ENCODE results near the gene ARHGAP32.
"Not testable (repeated sequence)": the region's sequence is repeated elsewhere in the genome, so short reads cannot be mapped to it uniquely, and the experiment has no call there.

ARHGAP32 gene

DNA sequence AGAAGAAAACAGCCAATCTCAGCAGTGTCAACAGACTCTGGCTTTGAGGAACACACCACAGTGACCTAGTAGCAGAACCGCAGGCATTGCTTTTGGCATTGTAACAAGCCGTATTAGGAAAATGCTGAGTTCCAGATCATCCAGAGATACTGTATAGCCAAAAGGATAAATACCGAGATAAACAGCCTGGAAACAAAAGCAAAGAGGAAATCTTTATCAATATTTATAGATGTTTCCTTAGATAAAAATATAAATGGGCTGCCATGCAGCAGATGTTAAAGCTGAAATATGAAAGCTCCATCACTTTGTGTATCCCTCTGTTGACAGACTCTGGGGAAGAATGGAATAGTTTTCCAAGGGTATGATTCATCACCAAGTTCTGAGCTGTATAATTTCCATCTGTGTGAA, 150.5 kb downstream of the ARHGAP32 start:
- in situ Hi-C loops (cut with MboI; ENCODE audit: low sequenced_read_pairs) = no loop called here

- in situ Hi-C loops (cut with MboI; ENCODE audit: low sequenced_read_pairs) = no loop called here
Observed at GRCh38 chr11:129040934-129041333, 151.2 kb downstream of the ARHGAP32 start.

GRCh38 chr11:129035244-129035643, 156.9 kb downstream of the ARHGAP32 start:
- in situ Hi-C loops (cut with MboI; ENCODE audit: low sequenced_read_pairs) = no loop called here

DNA sequence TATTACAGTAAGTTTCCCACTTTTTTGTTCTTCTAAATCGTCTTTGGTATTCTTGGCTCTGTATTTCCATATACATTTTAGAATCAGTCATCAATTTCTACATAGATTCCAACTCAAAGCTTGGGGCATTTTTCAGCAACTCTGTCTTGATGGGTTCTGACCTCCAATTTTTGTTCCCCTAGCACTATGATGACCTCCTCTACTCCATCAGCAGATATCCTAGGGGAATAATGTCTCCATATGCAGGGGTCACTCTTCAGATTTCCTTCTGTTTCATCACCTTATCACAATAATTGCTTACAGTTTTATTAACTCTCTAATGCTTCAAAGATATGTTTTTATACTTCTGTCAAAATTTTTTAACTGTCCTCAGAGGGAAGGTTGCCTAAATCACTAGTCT, 158.1 kb downstream of the ARHGAP32 start:
- in situ Hi-C loops (cut with MboI; ENCODE audit: low sequenced_read_pairs) = no loop called here

DNA sequence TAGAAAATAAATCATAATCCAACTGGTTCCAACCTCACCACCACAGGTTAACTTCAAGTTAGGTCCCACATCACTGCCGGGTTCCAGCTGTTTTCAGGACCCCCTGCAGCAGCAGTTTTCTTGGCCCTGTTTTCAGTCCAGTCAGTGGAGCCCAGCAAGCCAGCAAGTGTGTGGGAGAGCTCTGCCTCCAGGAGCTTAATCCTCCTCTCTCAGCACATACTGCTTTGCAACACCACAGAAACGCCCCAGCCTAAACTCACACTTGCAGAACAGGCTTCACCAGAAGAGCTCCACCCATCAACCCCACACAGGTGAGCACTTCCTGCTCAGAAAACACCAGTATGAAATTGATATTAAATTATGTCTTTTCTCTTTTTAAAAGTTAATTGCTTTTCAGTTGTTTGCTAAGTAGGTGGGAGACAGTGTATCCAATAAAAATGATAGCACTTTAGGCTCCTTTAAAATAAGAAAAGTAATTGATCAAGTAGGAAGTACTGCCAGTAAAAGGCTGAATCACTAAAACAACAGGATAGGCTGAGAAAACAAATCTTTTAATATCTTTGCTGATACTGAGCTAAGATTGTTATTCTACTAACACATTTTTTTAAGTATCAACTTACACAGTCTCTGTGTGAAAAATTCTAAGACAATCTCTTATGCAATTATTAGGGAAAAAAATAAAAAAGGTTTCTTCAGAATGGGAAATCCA, 168.0 kb downstream of the ARHGAP32 start:
- in situ Hi-C loops (cut with MboI; ENCODE audit: low sequenced_read_pairs) = no loop called here

- in situ Hi-C loops (cut with MboI; ENCODE audit: low sequenced_read_pairs) = no loop called here
Observed at GRCh38 chr11:129021295-129021694, 170.8 kb downstream of the ARHGAP32 start.

GRCh38 chr11:129018991-129019390, 173.1 kb downstream of the ARHGAP32 start:
- in situ Hi-C loops (cut with MboI; ENCODE audit: low sequenced_read_pairs) = no loop called here

DNA sequence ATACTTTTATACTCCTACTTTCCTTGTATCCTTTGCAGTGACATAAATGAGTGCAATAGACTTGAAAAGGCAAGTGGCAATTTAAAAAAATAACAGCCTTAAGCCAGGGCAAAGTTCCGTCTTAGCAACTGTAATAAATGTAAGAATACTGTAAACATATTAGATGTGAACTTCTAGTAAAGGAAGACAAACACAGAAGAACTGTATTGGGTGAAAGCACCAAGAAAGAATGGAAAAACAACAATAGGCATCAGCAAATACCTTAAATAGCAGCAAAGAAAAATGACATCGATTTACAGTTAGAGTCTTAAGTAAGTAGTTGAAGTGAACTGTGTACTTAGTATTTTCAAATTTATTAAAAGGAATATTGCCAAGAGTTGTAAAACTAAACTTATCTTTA, 174.0 kb downstream of the ARHGAP32 start:
- in situ Hi-C loops (cut with MboI; ENCODE audit: low sequenced_read_pairs) = no loop called here

DNA sequence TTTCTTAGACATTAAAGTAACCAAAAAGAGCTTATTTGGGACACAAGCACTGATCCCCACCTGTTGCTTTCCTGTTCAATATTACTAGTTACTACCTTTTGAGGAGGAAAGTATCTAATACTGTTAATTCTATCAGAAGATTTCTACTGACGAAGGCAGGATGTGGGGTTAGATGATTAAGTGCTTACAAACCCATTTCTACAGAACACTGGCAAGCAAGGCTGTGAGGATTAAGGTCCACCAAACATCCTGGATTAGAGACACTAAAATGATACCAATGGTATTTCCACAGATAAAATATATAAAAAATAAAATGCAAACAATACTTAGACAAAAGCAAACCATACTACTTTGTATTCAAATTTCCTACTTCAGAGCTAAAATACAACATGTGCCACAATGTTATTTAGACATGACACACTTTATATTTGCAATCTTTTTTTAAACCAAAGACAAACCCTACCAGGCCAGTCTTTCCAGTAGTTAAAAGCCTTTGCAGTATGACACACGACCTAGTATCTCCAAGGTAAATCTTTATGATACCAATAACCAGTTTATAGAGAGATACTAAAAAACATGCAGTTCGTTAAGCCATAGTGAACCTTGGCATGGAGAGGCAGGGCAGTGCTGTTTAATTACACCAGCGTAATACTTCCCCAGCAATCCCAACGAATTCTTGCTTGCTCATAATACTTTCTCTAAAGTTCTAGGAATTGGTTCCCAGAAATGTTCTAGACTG, 178.2 kb downstream of the ARHGAP32 start:
- in situ Hi-C loops (cut with MboI; ENCODE audit: low sequenced_read_pairs) = no loop called here

GRCh38 chr11:129012880-129013279, 179.2 kb downstream of the ARHGAP32 start:
- in situ Hi-C loops (cut with MboI; ENCODE audit: low sequenced_read_pairs) = no loop called here

- in situ Hi-C loops (cut with MboI; ENCODE audit: low sequenced_read_pairs) = no loop called here
Observed at GRCh38 chr11:129006161-129006560, 186.0 kb downstream of the ARHGAP32 start.

GRCh38 chr11:128999165-128999564, 193.0 kb downstream of the ARHGAP32 start:
- in situ Hi-C loops (cut with MboI; ENCODE audit: low sequenced_read_pairs) = not testable (repeated sequence)

DNA sequence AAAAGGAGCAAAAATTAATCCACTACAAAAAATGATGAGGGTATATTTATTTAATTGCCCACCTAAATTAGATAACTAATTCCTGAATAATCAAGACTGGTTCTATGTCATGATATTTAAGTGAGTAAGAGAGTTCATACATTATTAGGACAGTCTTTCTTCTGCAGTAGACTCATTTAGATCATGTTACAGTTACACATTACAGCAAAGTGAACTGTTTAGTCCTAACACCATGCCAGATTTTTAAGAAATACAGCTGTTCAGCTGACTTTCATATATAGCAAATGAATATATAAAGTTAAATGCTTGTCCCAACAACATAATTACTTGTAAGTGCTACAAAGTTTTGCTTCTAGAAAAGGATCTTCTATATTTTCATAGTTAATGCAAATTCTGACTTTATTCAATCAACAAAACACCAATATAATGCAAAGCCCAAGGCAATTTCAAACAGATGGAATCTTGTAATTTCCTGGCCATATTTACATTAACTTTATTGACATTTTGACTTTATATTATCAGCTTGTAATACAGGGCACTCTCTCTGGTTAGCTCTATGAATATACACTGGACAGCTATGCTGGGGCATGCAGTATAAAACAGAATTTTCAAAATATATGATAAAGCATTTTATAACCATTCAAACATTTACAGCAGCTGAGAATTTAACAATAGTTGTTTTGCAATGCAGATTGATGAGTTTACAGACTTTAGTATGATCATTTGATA, 203.7 kb downstream of the ARHGAP32 start:
- in situ Hi-C loops (cut with MboI; ENCODE audit: low sequenced_read_pairs) = no loop called here

DNA sequence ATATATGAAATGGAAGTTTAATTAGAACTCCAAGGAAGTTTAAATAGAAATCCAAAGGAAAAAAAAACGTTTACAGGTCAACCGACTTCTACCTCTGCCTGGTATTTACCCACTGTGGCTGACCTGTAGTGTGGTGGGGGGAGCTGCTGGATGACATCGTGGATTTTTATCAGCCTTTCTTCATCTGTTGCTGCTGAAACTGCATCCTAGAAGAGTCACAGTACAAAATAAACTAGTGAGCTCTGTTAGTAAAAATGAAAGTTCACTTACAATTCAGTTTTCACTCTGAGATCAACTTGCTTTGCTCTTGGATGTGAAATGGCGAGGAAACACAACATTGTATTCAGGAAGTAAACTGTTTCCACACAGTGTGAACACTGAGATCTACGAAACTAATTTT, 206.2 kb downstream of the ARHGAP32 start:
- in situ Hi-C loops (cut with MboI; ENCODE audit: low sequenced_read_pairs) = no loop called here

- in situ Hi-C loops (cut with MboI; ENCODE audit: low sequenced_read_pairs) = no loop called here
Observed at GRCh38 chr11:128983023-128983422, 209.1 kb downstream of the ARHGAP32 start.

- in situ Hi-C loops (cut with MboI; ENCODE audit: low sequenced_read_pairs) = no loop called here
Observed at GRCh38 chr11:128981254-128981653, 210.9 kb downstream of the ARHGAP32 start.

DNA sequence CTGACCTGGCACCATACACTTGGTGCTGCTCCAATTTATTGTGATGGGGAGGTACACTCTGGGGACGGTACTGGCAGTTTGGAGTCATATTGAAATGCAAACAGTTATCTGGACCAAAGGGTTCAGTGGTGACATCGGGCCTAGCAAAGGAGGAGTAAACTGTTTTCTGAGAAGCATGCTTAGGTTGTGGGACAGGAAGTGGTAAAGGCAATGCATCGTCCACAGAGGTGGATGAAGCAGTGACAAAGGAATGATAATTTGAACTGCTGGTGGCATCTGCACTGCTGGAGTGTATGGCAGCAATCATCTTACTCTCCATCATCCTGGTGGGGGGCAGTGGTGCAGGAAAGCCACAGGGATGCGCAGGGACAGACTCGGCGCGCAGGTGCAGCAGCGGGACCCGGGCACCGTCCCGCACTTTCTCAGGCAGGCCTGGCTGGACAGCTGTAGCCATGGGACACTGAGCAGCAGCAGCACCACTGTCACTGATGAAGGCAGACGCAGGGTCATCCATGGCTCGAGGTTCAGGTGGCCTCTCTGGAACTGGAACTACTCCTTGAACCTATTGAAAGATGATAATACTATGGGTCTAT, 221.4 kb downstream of the ARHGAP32 start:
- in situ Hi-C loops (cut with MboI; ENCODE audit: low sequenced_read_pairs) = loop anchor here (25.0 kb wide), 1 partner anchor 808 kb away; no protein-coding TSS in a partner anchor

DNA sequence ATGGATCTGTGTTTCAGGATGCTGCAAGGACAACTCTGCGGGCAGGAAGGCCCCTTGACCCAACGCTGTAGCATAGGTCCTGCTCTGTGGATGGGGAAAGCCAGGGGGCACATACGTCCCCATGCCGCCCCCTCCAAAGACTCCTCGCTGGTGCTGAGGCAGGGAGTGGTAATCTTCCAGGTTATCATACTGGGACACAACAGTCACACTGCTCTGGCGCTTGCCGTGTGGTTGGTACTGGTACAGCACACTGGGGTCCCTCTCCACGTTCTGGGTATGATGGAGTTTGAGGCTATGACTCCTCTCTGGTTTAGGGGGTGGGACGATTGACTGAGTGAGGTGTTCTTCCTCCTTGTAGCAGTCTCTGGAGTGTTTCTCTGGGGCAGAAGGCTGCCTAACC, 223.2 kb downstream of the ARHGAP32 start:
- in situ Hi-C loops (cut with MboI; ENCODE audit: low sequenced_read_pairs) = loop anchor here (25.0 kb wide), 1 partner anchor 807 kb away; no protein-coding TSS in a partner anchor

DNA sequence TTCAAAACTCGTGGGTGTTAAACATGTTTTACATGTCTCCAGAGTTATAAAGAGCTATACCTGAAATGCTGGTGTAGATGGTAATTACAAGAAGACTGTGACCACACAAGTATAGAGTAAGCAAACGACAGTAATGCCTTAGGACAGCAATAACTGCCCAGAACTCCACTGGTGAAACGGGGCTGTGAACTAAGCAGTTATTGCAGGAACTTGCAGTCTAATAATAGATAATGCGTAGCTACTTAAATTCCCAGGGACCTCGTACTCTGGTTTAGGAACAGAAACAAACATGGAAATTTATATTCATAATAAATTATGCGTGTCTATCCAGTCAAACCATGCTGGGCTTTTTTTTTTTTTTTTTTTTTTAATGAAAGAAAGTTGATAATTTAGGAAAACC, 224.5 kb downstream of the ARHGAP32 start:
- in situ Hi-C loops (cut with MboI; ENCODE audit: low sequenced_read_pairs) = loop anchor here (25.0 kb wide), 1 partner anchor 805 kb away; no protein-coding TSS in a partner anchor

GRCh38 chr11:128965485-128965884, 226.6 kb downstream of the ARHGAP32 start:
- in situ Hi-C loops (cut with MboI; ENCODE audit: low sequenced_read_pairs) = loop anchor here (25.0 kb wide), 1 partner anchor 803 kb away; no protein-coding TSS in a partner anchor

- in situ Hi-C loops (cut with MboI; ENCODE audit: low sequenced_read_pairs) = loop anchor here (25.0 kb wide), 1 partner anchor 802 kb away; no protein-coding TSS in a partner anchor
Observed at GRCh38 chr11:128964463-128964930, 227.6 kb downstream of the ARHGAP32 start.
